PC-9 (cell line): ENCODE measurements around the gene ASXL1. TPM values are rescaled to one million over a fixed set of nuclear protein-coding genes. Genes with fewer than 3 reads are reported as not detected.

Source experiments
- BruUV-seq: library from RNA; stranded (reverse); fragments of 400-500 nt; replicated peaks from 2 replicates; lab custom pipeline; 2021; lab: Mats Ljungman, UMichigan
- CTCF ChIA-PET: fragments of 300-600 bp; sonication (Branson Sonifier 250); formaldehyde crosslinking; loops from one replicate; lab custom pipeline; 2022; ENCODE audit warnings: antibody characterized with exemption; lab: Charles Lee
- POLR2A ChIA-PET: fragments of 300-600 bp; sonication (Branson Sonifier 250); formaldehyde crosslinking; loops from one replicate; lab custom pipeline; 2022; ENCODE audit warnings: antibody characterized with exemption; ENCODE audit not compliant: unreplicated experiment; lab: Charles Lee
- DNase-seq, 2 experiments: peaks; one replicate each; pipeline versions ENCODE4 v3.0.0 to v3.0.0-alpha.2; 2015 to 2022; ENCODE audit warnings: mixed read lengths in 1 of 2
- H2AFZ ChIP-seq: fragments of 200-600 bp; sonication (generic); 2 replicates; pipeline ENCODE4 v1.8.1; 2017; ENCODE audit warnings: antibody characterized with exemption
- H3F3A ChIP-seq: fragments of 200-600 bp; sonication (generic); 2 replicates; pipeline ENCODE4 v1.8.1; 2017; ENCODE audit warnings: antibody characterized with exemption, mild to moderate bottlenecking, low read depth; ENCODE audit not compliant: insufficient read depth
- H3K27ac ChIP-seq: fragments of 200-600 bp; sonication (generic); 2 replicates; pipeline ENCODE4 v1.6.1; 2016; ENCODE audit warnings: mixed run types
- H3K27me3 ChIP-seq: fragments of 200-600 bp; sonication (generic); 2 replicates; pipeline ENCODE4 v1.6.1; 2016; ENCODE audit warnings: low read depth, mixed run types; ENCODE audit not compliant: insufficient read depth
- H3K36me3 ChIP-seq: fragments of 200-600 bp; sonication (generic); 2 replicates; pipeline ENCODE4 v1.6.1; 2016; ENCODE audit warnings: low read depth, mixed run types
- H3K4me1 ChIP-seq: fragments of 200-600 bp; sonication (generic); replicated peaks from 2 replicates; pipeline ENCODE4 v1.6.1; 2016; ENCODE audit warnings: mixed run types; ENCODE audit not compliant: insufficient read depth
- H3K4me2 ChIP-seq: fragments of 200-600 bp; sonication (generic); 2 replicates; pipeline ENCODE4 v1.6.1; 2017; ENCODE audit warnings: mixed run types
- H3K4me3 ChIP-seq: fragments of 200-600 bp; sonication (generic); 2 replicates; pipeline ENCODE4 v1.6.1; 2016; ENCODE audit warnings: mixed run types
- H3K79me2 ChIP-seq: fragments of 200-600 bp; sonication (generic); 2 replicates; pipeline ENCODE4 v1.6.1; 2017; ENCODE audit warnings: low read depth, mixed run types
- H3K9me2 ChIP-seq: fragments of 200-600 bp; sonication (generic); 2 replicates; pipeline ENCODE4 v1.8.1; 2017; ENCODE audit warnings: mild to moderate bottlenecking; ENCODE audit not compliant: insufficient read depth
- H3K9me3 ChIP-seq: fragments of 200-600 bp; sonication (generic); 2 replicates; pipeline ENCODE4 v1.8.1; 2016; ENCODE audit warnings: low read depth; ENCODE audit not compliant: insufficient read depth
- H4K20me1 ChIP-seq: fragments of 200-600 bp; sonication (generic); 2 replicates; pipeline ENCODE4 v1.8.1; 2017; ENCODE audit not compliant: insufficient read depth
- EZH2 ChIP-seq: fragments of 200-600 bp; sonication (generic); IDR thresholded peaks from 2 replicates; pipeline ENCODE4 v1.8.0; 2017; ENCODE audit warnings: antibody characterized with exemption, low read depth
- intact Hi-C: fragments of 100-400 bp; cut with micrococcal nuclease; formaldehyde crosslinking; loops from one replicate; pipeline ENCODE4 v1.10.0; 2022; ENCODE audit not compliant: unreplicated experiment
- total RNA-seq: library from RNA; stranded (reverse); gene quantifications from 2 replicates; pipeline ENCODE4 v1.2.3, GENCODE V29; 2021
- TF ChIP-seq, protein P1 (sequence below): fragments of 200-600 bp; sonication (generic); conservative IDR thresholded peaks from 2 replicates; pipeline ENCODE4 v1.6.1; 2017; ENCODE audit warnings: mixed run types, antibody characterized with exemption, mild to moderate bottlenecking, moderate library complexity

Gene ASXL1
- total RNA-seq, 1 experiment from 2014 or later = 123 TPM

DNA sequence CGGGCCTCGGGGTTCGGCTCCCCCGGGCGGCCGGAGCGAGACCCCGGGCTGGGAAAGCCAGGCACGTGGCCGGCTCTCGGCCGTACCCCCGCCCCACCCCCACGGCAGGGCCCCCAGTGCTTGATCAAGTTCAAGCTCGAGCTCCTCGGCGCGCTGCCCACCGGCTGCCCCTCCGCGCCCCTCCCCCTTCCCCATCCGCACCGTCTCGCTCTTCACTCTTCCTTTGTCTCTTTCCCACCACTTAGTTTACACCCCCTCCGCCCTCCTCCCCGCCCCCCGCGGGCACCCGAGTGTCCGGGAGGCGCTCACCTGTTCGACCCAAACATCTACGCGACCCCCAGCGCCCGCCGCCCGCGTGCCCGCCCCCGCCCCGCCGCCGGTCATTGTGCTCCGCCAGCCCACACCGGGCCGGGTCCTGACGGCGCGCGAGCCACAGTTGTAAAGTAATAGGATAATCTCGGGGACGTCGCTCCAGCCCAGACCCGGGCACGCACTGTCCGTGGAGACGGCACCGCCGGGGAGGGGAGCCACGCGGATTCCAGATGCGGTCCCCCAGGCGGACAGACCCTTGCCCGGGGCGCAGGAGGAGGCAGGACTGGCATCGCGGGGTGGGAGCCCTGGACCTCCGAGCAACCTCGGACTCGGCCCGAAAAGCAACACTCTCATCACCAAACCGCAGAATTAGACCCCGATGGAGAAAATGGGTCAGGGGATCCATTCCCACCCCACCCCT, 126.3 kb downstream of the ASXL1 start:
- H3K79me2 ChIP-seq = peaks cover 25% of the 10 kb centered on the region
- DNase-seq = peak in 1 of 2 experiments; percentile 45
- TF ChIP-seq, protein P1, sequence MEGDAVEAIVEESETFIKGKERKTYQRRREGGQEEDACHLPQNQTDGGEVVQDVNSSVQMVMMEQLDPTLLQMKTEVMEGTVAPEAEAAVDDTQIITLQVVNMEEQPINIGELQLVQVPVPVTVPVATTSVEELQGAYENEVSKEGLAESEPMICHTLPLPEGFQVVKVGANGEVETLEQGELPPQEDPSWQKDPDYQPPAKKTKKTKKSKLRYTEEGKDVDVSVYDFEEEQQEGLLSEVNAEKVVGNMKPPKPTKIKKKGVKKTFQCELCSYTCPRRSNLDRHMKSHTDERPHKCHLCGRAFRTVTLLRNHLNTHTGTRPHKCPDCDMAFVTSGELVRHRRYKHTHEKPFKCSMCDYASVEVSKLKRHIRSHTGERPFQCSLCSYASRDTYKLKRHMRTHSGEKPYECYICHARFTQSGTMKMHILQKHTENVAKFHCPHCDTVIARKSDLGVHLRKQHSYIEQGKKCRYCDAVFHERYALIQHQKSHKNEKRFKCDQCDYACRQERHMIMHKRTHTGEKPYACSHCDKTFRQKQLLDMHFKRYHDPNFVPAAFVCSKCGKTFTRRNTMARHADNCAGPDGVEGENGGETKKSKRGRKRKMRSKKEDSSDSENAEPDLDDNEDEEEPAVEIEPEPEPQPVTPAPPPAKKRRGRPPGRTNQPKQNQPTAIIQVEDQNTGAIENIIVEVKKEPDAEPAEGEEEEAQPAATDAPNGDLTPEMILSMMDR = no peak
- TF ChIP-seq EZH2 = no peak
- ChIA-PET POLR2A (interaction anchor here (0.5 to 0.6 kb wide), 4 partner anchors 43 to 920 kb away, joined by 3 to 28 read pairs (median 7); no protein-coding TSS in a partner anchor), CTCF (interaction anchor here (0.6 to 1.6 kb wide), 3 partner anchors 9 to 448 kb away, joined by 3 to 9 read pairs (median 4); no protein-coding TSS in a partner anchor)
- peak overlapping the region; percentile 79 for H2AFZ ChIP-seq
- H3F3A ChIP-seq = peaks cover 24% of the 10 kb centered on the region; the same call in 1 of the 2 replicates
- intact Hi-C loops = loop anchor here (2.0 to 10.0 kb wide), 2 partner anchors 126 to 650 kb away; partner anchors contain the start of gene ASXL1
- H4K20me1 ChIP-seq = peaks cover 17% of the 10 kb centered on the region
- peak overlapping the region; percentile 98 for H3K4me2 ChIP-seq
- peak overlapping the region; percentile 41 for H3K27ac ChIP-seq
- H3K4me1 ChIP-seq = peaks cover 13% of the 10 kb centered on the region
- H3K4me3 ChIP-seq = peak overlapping the region; percentile 82
- no TSS peak for BruUV-seq
- no peaks in the 10 kb centered on the region for H3K27me3 ChIP-seq
- H3K9me3 ChIP-seq = no peaks in the 10 kb centered on the region
- H3K36me3 ChIP-seq = no peaks in the 10 kb centered on the region
- H3K9me2 ChIP-seq = no peaks in the 10 kb centered on the region

DNA sequence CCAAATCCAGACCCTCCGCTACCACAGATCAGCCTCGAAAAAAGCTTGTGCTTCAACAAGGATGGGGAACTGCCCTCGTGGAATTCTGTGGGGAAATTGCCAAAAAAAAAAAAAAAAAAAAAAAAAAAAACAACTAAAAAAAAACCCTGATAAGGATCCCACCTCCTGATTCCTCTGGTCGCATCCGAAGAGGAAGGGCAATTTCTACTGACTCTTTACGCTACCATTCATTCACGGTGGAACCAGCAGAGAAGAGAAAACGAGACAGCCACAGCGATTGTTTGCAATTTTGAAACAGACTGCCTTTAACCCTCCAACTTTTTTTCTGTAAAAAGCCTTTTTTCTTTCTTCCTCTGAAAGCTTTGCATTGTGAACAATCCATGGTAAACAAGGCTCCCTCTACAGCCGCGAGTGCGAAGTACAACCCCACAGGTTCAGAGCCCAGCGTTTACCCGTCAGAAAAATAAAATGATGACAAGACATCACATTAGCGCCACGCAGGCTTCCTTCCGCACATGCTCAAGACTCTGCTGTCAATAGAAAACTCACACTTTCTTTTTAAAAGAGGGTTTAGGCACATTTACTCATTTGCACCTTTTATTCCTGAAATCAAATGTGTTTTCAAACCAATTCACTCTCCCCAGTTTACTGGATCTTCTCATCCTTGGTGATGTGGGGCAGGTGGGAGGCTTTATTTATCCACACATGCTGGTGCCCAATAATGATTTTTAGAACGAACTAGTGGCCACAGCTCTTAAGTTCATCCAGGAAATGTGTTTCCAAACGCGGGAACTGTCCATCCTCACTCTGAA, 127.0 kb downstream of the ASXL1 start:
- intact Hi-C loops = loop anchor here (2.0 to 10.0 kb wide), 2 partner anchors 126 to 650 kb away; partner anchors contain the start of gene ASXL1
- Histone ChIP-seq H3K9me2 (no peaks in the 10 kb centered on the region), H3K9me3 (no peaks in the 10 kb centered on the region), H3K4me1 (peaks cover 13% of the 10 kb centered on the region), H2AFZ (peak overlapping the region; percentile 79), H3K79me2 (peaks cover 17% of the 10 kb centered on the region), H3F3A (peaks cover 24% of the 10 kb centered on the region; the same call in 1 of the 2 replicates), H3K27me3 (no peaks in the 10 kb centered on the region), H3K4me3 (peak overlapping the region; percentile 82), H3K36me3 (no peaks in the 10 kb centered on the region), H4K20me1 (peaks cover 13% of the 10 kb centered on the region), H3K27ac (peak overlapping the region; percentile 41; the same call in 1 of the 2 replicates), H3K4me2 (peak overlapping the region; percentile 98)
- TSS peak; percentile 70 for BruUV-seq
- POLR2A ChIA-PET = interaction anchor here (0.5 to 0.6 kb wide), 2 partner anchors 39 to 42 kb away, joined by 3 to 6 read pairs; no protein-coding TSS in a partner anchor
- CTCF ChIA-PET = interaction anchor here (0.6 to 1.6 kb wide), 3 partner anchors 10 to 449 kb away, joined by 3 to 9 read pairs (median 4); no protein-coding TSS in a partner anchor
- no peak for TF ChIP-seq EZH2
- TF ChIP-seq, protein P1 = peak; percentile 83
- peak; percentile 59 to 72 for DNase-seq
